SK-N-MC (cell line): ENCODE results near the gene MAPK12.

Experiments
- EZH2 ChIP-seq: fragments of 200-600 bp; sonication (generic); IDR thresholded peaks from one replicate; pipeline ENCODE4 v1.6.1; 2017; ENCODE audit warnings: antibody characterized with exemption
- FOXP2 ChIP-seq: optimal IDR thresholded peaks from 2 replicates; pipeline ENCODE3; 2011; ENCODE audit warnings: mild to moderate bottlenecking, moderate library complexity; ENCODE audit not compliant: insufficient read depth; ENCODE audit errors: extremely low read length, control extremely low read depth
- POLR2AphosphoS5 ChIP-seq: IDR thresholded peaks from 2 replicates; pipeline ENCODE4 v1.6.1; 2012; ENCODE audit warnings: mild to moderate bottlenecking, low read depth, low read length, borderline replicate concordance

DNA sequence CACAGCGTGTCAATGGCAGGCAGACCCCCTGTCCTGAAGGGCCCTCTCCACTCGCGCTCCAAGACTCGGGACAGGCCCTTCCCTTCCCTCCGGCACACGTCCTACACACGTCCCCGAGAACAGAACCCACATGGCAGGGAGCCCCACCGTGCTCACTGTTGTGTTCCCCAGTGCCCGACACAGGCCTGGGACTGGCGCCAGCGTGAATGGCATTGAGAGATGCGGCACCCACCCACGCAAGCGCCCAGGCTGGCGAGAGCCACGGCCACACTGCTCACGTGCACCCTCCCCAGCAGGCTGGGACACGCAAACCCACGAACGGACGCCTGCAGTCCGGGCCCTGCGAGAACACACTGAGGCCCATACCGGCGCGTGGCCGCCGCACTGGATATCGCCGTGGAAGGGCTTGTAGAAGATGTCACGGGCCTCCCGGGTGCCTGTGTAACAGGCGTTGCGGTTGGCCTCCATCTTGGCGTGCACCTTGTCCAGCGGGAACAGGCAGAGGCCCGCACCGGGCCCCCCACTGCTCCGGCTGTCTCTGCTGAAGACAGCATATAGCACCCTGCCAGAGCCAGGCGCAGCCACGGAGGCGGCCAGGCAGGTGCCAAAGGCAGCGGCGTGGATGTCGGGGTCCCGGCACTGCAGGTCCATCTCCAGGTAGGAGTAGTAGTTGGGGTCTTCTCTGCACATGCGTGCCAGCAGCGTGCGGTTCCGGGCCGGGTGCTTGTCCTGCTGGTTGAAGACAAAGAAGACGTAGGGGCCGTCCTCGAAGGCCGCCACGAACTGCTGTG, 27.9 kb upstream of the MAPK12 start:
- no peak for TF ChIP-seq EZH2
- no peak for TF ChIP-seq POLR2AphosphoS5
- no peak for TF ChIP-seq FOXP2
